GM19467 (cell line): ENCODE data around the gene ASTN2.

Source experiments
- ATAC-seq: cut with Tn5 transposase; IDR thresholded peaks from one replicate; pipeline ENCODE4 v1.9.1; 2021; ENCODE audit warnings: mild to moderate bottlenecking, moderate library complexity; ENCODE audit not compliant: unreplicated experiment

Gene ASTN2

GRCh38 chr9:116647515-116647809, 767.4 kb downstream of the ASTN2 start:
- no peak for ATAC-seq

DNA sequence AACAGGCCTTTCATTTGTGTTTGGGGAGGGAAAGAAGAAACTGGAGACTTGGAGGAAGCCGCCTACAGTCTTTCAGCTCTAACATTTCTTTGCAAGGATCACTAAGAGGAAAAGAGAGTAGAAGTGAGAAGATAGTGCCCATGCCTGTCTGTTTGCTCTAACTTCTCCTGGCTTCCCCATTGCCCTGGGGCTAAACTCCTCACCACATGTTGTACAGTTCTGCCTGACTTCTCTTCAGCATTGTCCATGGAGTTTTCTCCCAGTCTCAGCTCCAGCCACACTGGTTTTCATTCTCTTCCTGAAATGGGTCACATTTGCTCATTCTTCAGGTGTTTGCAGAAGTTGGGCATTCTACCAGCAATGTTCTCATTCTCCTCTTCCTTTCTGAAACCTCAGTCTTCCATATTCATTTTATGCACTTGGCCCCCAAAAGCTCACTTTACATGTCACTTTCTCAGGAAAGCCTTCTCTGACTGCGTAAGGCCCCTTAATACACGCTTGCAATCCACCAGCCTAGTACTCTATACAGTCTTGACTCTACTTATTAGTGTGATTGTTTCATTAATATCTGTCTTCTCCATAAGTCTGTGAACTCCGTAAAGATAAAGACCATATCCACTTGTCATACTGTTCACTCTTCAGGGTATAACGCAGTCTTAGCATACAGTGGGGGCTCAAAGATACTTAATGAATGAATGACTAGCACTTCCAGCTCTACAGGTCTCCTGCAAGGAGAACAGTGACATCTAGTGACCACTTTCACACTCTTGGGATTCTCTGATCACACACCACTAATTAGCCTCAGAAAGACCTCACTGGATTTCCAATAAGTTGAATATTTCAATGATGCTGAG, 768.0 kb downstream of the ASTN2 start:
- ATAC-seq: no peak

DNA sequence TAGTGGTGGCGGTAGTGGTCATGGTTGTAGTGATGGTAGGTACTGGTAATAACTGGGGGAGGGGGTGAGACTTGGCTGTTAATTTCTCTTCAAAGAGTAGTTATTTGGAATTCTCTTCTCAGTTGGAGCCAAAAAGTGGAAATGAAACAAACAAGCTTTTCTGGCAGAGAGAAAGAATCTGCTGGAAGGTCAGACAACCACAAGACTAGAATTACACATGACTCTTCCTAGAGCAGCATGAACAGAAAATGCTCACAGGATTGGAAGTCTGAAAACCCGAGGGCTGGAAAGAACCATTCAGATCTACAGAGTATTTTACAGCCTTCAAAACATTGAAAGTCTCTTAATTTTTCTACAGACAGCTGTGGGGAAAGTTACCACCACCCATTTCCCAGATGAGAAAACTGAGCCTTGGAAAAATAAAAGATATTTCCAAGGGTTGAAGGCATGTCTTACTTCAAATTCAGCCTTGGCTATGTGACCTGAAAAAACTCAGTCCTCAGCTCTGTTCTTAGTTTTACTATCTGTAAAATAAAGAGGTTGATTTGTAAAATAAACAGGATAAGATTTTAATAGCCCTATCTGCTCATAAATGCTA, 770.7 kb downstream of the ASTN2 start:
- ATAC-seq: no peak

DNA sequence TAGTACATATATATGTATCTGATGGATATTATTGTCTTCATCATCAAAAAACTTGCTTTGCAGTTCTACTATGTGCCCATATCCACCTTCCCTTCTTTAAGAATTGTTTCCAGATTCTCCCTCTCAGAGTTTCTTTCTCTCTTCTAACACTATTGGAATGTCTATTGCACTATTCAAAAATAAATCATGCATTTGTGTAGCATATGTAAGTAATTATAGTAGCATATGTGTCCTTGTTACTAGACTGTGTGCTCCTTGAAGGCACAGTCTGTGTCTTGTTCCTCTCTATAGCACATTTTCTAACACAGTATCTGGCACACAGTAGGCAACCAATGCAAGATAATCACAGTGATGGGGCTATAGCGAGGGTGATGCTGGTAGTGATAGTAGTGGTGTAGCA, 771.2 kb downstream of the ASTN2 start:
- no peak for ATAC-seq

DNA sequence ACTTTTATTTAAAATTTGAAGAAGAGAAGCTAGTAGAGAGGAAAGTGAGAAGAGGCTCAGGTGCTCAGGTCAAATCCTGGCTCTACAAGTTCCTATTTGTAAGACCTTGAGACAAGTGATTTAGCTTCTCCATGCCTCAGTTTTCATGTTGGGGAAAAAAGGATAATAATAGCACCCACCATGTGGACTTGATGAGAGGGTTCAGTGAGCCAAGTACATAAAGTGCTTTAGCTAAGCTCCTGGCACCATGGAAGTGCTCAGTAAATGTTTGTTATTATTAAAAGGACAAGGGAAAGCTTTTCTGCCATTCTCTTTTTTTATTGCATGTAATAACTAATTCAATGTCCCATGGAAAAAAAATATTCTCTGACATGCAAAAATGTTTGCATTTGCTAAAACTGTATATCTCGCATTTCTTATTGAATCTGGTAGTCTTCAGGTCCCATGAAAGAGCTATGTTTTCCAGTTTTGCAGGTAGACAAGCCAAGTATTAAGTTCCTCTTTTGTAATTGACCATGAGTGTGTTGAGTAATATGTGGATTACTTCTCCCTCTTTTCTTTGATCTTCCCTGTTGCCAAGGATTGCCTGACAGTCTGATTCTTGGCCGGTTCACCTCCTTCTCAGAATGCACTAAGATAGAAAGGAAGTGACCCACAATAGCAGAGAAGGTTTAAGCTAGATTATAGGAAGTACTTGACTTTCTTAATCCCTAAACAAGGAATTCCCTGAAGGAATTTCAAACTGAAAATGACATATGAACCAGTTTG, 773.4 kb downstream of the ASTN2 start:
- no peak for ATAC-seq

DNA sequence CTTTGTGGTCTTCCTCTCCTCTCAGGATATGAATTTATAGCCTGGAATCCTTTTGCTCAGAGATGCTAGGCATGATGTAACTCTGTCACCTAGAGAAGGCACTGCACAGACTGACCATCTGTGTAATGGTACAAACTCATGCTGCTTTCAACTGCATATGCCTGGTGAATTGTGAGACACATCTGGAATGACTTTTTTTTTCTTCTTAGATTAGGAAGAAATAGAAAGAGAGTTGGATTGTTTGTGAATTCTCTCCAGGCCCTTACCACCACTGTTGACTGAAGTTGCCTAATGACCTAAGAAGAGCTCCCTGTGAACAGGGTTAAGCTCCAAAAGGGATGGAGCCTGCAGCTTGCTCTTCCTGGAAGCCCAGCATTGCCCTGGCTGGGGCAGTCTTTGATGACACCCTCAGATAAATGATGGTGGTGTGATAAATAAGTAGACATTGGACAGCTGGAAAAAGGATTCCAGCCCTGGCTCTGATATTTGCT, 775.6 kb downstream of the ASTN2 start:
- no peak for ATAC-seq

GRCh38 chr9:116635908-116636307, 778.9 kb downstream of the ASTN2 start:
- ATAC-seq: no peak

- no peak for ATAC-seq
Observed at GRCh38 chr9:116632990-116633838, 781.6 kb downstream of the ASTN2 start.

DNA sequence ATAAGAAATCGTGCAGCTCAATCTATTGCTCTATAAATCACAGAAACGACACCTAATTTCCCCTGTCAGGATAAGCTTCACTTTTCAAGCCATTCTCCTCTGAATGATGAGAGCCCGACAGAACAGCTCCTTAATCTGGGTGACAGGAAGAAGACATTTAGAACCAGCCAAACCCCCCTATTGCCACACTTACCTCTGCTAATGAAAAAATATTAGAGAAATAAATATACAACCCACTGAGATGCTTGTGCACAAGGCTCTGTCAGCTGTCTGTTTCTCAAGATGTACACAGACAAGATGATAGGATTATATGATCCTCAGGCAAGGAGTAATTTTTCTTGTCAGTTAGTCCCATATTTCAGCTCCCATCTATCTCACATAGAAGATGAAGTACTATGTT, 785.2 kb downstream of the ASTN2 start:
- ATAC-seq: no peak

GRCh38 chr9:116628716-116629115, 786.1 kb downstream of the ASTN2 start:
- ATAC-seq: no peak

DNA sequence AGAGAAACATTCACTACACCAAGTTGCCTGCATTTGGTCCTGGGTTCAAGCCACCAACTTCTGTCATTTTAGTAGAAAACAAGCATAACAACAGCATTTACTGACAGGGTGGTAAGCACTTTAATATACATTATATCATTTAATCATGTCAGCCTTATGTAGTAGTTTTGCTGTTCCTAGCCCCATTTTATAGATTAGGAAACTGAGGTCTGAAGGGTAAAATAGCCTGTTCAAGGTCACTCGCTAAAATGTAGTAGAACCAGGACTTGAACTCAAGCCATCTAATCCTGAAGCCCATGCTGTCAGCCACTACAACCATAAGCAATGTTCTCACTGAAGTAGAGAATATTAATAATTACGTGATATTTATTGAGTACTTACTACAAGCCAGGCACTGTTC, 787.4 kb downstream of the ASTN2 start:
- ATAC-seq: no peak

GRCh38 chr9:116626762-116627161, 788.1 kb downstream of the ASTN2 start:
- no peak for ATAC-seq

GRCh38 chr9:116623715-116624114, 791.1 kb downstream of the ASTN2 start:
- ATAC-seq: no peak

- ATAC-seq: no peak
Observed at GRCh38 chr9:116617389-116617788, 797.5 kb downstream of the ASTN2 start.

GRCh38 chr9:116616304-116616914, 798.4 kb downstream of the ASTN2 start:
- ATAC-seq: no peak

GRCh38 chr9:116608064-116608463, 806.8 kb downstream of the ASTN2 start:
- no peak for ATAC-seq

DNA sequence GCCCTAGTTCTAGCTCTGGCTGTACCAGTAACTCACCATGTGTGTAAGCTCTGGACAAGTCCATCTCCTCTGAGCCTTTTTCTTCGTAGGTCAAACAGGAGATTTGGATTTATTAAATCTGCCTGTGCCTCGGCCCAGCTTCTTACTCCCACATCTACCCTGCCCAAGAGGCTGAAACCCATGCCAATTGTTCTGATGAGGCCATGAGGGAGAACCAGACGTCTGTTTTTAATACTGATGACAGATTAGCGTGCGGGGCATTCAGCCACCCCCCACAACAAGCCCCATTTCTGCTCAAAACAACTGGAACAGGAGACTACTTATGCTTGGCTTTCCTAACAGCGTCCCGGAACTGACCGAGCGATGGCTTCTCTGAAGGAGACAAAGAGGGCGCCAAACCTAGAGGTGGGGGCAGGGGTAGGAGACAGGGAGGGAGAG, 808.9 kb downstream of the ASTN2 start:
- ATAC-seq: no peak

DNA sequence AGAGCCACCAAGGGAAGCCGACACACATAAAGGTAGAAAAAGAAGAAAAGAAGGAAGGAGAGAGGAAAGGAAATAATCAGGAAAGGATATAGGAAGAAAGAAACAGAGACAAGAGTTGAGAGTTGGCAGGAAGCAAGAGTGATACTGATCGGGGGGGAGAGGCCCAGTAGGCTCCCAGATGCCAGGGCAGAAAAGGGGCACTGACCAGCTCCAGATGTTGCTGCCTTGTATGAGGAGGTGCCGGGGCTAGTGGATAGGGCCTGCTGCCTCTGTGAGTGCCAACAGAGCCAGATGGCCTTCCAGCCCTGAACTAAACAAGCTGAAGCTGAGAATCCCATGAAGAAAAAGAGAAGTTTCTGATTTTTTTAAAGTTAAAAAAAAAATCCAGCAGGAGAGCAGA, 809.8 kb downstream of the ASTN2 start:
- no peak for ATAC-seq

DNA sequence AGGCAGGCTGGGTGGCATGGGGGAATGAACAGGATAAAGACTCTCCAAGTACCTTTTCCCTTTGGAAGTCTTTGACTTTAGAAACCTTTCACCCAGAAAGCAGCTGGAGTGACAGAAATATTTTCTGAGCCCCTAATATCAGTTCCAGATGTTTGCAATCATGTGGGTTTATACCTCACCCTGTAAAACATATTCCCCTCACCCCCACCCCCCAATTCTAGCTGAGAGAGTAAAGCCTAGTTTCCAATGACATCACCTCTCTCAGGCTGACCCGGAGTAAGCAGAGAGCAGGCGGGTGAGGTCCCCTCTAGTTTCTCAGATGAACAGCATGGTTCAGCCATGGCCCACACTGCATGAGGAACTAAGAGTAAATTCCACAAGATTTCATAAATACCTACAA, 810.6 kb downstream of the ASTN2 start:
- no peak for ATAC-seq

GRCh38 chr9:116599342-116599884, 815.4 kb downstream of the ASTN2 start:
- no peak for ATAC-seq
